ENCODE data around the gene PLCL1. TPM values are rescaled to one million over a fixed set of nuclear protein-coding genes. Genes with fewer than 3 reads are reported as not detected.

PLCL1 gene
- total and polyA plus RNA-seq, 12 donors: 1.6 to 24.0 (median 4.9) TPM

GRCh38 chr2:197888321-197888720, 83.9 kb downstream of the PLCL1 start:
- H3K27ac ChIP-seq: no peak overlapping the region
- H3K36me3 ChIP-seq (replicated peaks in 1 of 2): no peaks in the 10 kb centered on the region
- DNase-seq: no peak
- H3K4me1 ChIP-seq (replicated peaks in 1 of 2): peaks cover 0 to 12% of the 10 kb centered on the region in 2 donors
- H3K9me3 ChIP-seq (replicated peaks in 1 of 3): no peaks in the 10 kb centered on the region
- H3K27me3 ChIP-seq: no peaks in the 10 kb centered on the region
- intact Hi-C loops (cut with DNase I): no loop called here
- TF ChIP-seq CTCF (IDR thresholded peaks at IDR 0.05): no peak
- no peak for TF ChIP-seq POLR2A (IDR thresholded peaks at IDR 0.05)
- 82 to 98% (median 87%) methylated on average over 1 of the region's 1 CpG for WGBS, 4 donors
- no peak overlapping the region for H3K4me3 ChIP-seq

GRCh38 chr2:197889041-197889440, 84.6 kb downstream of the PLCL1 start:
- Histone ChIP-seq H3K9me3 (replicated peaks in 1 of 3) (no peaks in the 10 kb centered on the region), H3K27me3 (no peaks in the 10 kb centered on the region), H3K4me3 (no peak overlapping the region), H3K27ac (no peak overlapping the region), H3K36me3 (replicated peaks in 1 of 2) (no peaks in the 10 kb centered on the region), H3K4me1 (replicated peaks in 1 of 2) (peaks cover 0 to 12% of the 10 kb centered on the region in 2 donors)
- peak in 1 of 7 donors; percentile 13 for DNase-seq
- intact Hi-C loops (cut with DNase I): no loop called here
- TF ChIP-seq POLR2A (IDR thresholded peaks at IDR 0.05) (no peak), CTCF (IDR thresholded peaks at IDR 0.05) (no peak)
- 45 to 60% (median 56%) methylated on average over 2 of the region's 2 CpGs for WGBS, 4 donors

GRCh38 chr2:197890168-197890567, 85.8 kb downstream of the PLCL1 start:
- TF ChIP-seq POLR2A (IDR thresholded peaks at IDR 0.05): no peak
- no peak for TF ChIP-seq CTCF (IDR thresholded peaks at IDR 0.05)
- Histone ChIP-seq H3K27ac (no peak overlapping the region), H3K27me3 (no peaks in the 10 kb centered on the region), H3K4me1 (replicated peaks in 1 of 2) (peaks cover 0 to 12% of the 10 kb centered on the region in 2 donors), H3K4me3 (no peak overlapping the region), H3K9me3 (replicated peaks in 1 of 3) (no peaks in the 10 kb centered on the region), H3K36me3 (replicated peaks in 1 of 2) (no peaks in the 10 kb centered on the region)
- 14 to 33% (median 22%) methylated on average over 1 of the region's 1 CpG for WGBS, 4 donors
- intact Hi-C loops (cut with DNase I): no loop called here
- peak in 3 of 7 donors; percentile 21 to 33 (median 31) for DNase-seq

GRCh38 chr2:197891897-197892442, 87.6 kb downstream of the PLCL1 start:
- no peak overlapping the region for H3K27ac ChIP-seq
- no peak for DNase-seq
- TF ChIP-seq POLR2A (IDR thresholded peaks at IDR 0.05) (no peak), CTCF (IDR thresholded peaks at IDR 0.05) (no peak)
- H3K27me3 ChIP-seq: no peaks in the 10 kb centered on the region
- no peaks in the 10 kb centered on the region for H3K9me3 ChIP-seq (replicated peaks in 1 of 3)
- no peaks in the 10 kb centered on the region for H3K36me3 ChIP-seq (replicated peaks in 1 of 2)
- no peak overlapping the region for H3K4me3 ChIP-seq
- WGBS, 4 donors: 75 to 82% (median 77%) methylated on average over 7 of the region's 7 CpGs
- intact Hi-C loops (cut with DNase I): no loop called here
- peaks cover 0 to 12% of the 10 kb centered on the region in 2 donors for H3K4me1 ChIP-seq (replicated peaks in 1 of 2)

All from adrenal gland (tissue), 12 donors.